A673 (cell line): ENCODE results near the gene ZFP92. TPM values are rescaled to one million over a fixed set of nuclear protein-coding genes. Genes with fewer than 3 reads are reported as not detected.

Experiments
- BruUV-seq: library from RNA; stranded (reverse); fragments of 400-500 nt; replicated peaks from 2 replicates; lab custom pipeline; 2021; lab: Mats Ljungman, UMichigan
- CTCF ChIA-PET: fragments of 300-600 bp; sonication (Branson Sonifier 250); formaldehyde crosslinking; loops from one replicate; lab custom pipeline; 2022; ENCODE audit warnings: antibody characterized with exemption; lab: Charles Lee
- POLR2A ChIA-PET: fragments of 300-600 bp; sonication (Branson Sonifier 250); formaldehyde crosslinking; loops from one replicate; lab custom pipeline; 2022; ENCODE audit warnings: antibody characterized with exemption; ENCODE audit not compliant: low non-redundant PET; lab: Charles Lee
- DNase-seq: peaks from one replicate; pipeline ENCODE4 v3.0.0-alpha.2; 2015; ENCODE audit warnings: low spot score
- H3K27ac ChIP-seq: fragments of 200-600 bp; sonication (generic); 2 replicates; pipeline ENCODE4 v1.5.1; 2016; ENCODE audit warnings: mixed run types, low read depth, mild to moderate bottlenecking, mixed read lengths, antibody characterized with exemption, low read length; ENCODE audit not compliant: poor library complexity, severe bottlenecking
- H3K27me3 ChIP-seq: fragments of 200-600 bp; sonication (generic); replicated peaks from 2 replicates; pipeline ENCODE4 v1.6.1; 2017; ENCODE audit warnings: mixed run types, low read depth, mild to moderate bottlenecking, mixed read lengths, antibody characterized with exemption, low read length; ENCODE audit not compliant: insufficient read depth, poor library complexity
- H3K36me3 ChIP-seq: fragments of 200-600 bp; sonication (generic); 2 replicates; pipeline ENCODE4 v1.6.1; 2016; ENCODE audit warnings: mixed run types, mild to moderate bottlenecking, mixed read lengths, antibody characterized with exemption, low read length; ENCODE audit not compliant: insufficient read depth, poor library complexity, severe bottlenecking
- H3K4me1 ChIP-seq: fragments of 200-600 bp; sonication (generic); 2 replicates; pipeline ENCODE4 v1.6.1; 2017; ENCODE audit warnings: mixed run types, mild to moderate bottlenecking, mixed read lengths, antibody characterized with exemption, low read length; ENCODE audit not compliant: insufficient read depth, poor library complexity, severe bottlenecking
- H3K4me3 ChIP-seq: fragments of 200-600 bp; sonication (generic); 2 replicates; pipeline ENCODE4 v1.5.1; 2016; ENCODE audit warnings: low read depth, mixed run types, mild to moderate bottlenecking, mixed read lengths, low read length; ENCODE audit not compliant: poor library complexity, severe bottlenecking
- H3K9me3 ChIP-seq: fragments of 200-600 bp; sonication (generic); 2 replicates; pipeline ENCODE4 v1.6.1; 2016; ENCODE audit warnings: mixed run types, low read depth, mild to moderate bottlenecking, mixed read lengths, antibody characterized with exemption, low read length; ENCODE audit not compliant: poor library complexity, severe bottlenecking
- CTCF ChIP-seq: fragments of 300-800, 200-600 bp; sonication (generic); conservative IDR thresholded peaks from 2 replicates; pipeline ENCODE4 v1.5.1; 2017; ENCODE audit warnings: low read depth, mild to moderate bottlenecking, antibody characterized with exemption, low read length, moderate library complexity, mixed read lengths
- EZH2 ChIP-seq: fragments of 200-600 bp; sonication (generic); IDR thresholded peaks from 2 replicates; pipeline ENCODE4 v1.6.1; 2017; ENCODE audit warnings: borderline replicate concordance, low read depth, mild to moderate bottlenecking, mixed read lengths, antibody characterized with exemption, low read length; ENCODE audit not compliant: poor library complexity, severe bottlenecking
- intact Hi-C: fragments of 100-400 bp; cut with micrococcal nuclease; formaldehyde crosslinking; loops from one replicate; pipeline ENCODE4 v1.10.0; 2022; ENCODE audit not compliant: unreplicated experiment
- total RNA-seq: library from RNA; stranded (reverse); gene quantifications from 2 replicates; pipeline ENCODE4 v1.2.3, GENCODE V29; 2021

Gene ZFP92
- total RNA-seq, 1 experiment from 2014 or later = 0.41 TPM

- ChIA-PET POLR2A (no interaction called here), CTCF (no interaction called here)
- no TSS peak for BruUV-seq
- H3K4me1 ChIP-seq = no peaks in the 10 kb centered on the region
- no peaks in the 10 kb centered on the region for H3K9me3 ChIP-seq
- intact Hi-C loops = no loop called here
- no peak overlapping the region for H3K4me3 ChIP-seq
- no peak overlapping the region for H3K27ac ChIP-seq
- no peak for TF ChIP-seq EZH2
- no peak for TF ChIP-seq CTCF
- DNase-seq = no peak
- H3K27me3 ChIP-seq = no peaks in the 10 kb centered on the region
- no peaks in the 10 kb centered on the region for H3K36me3 ChIP-seq
Measured at GRCh38 chrX:153440556-153441135, 29.4 kb downstream of the ZFP92 start.

DNA sequence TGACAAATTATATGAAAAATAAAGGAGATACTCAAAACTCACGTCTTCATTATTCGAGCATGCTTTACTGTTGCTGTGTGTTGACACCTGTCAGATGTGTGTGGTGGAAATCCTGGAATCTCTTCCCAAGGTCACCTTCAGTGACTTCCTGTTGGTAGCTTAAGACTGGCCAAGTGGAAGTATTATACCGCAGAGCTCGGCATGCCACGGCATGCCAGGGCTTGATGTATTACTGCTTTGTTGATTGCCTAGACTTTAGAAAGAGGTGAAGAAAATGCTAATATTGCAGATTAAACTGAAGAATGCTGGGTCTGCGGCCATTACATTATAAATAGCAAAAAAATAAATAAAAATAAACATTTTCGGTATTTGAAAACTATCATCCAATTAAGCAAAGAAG is 30.0 kb downstream of the ZFP92 start:
- BruUV-seq = no TSS peak
- TF ChIP-seq CTCF (no peak), EZH2 (no peak)

DNA sequence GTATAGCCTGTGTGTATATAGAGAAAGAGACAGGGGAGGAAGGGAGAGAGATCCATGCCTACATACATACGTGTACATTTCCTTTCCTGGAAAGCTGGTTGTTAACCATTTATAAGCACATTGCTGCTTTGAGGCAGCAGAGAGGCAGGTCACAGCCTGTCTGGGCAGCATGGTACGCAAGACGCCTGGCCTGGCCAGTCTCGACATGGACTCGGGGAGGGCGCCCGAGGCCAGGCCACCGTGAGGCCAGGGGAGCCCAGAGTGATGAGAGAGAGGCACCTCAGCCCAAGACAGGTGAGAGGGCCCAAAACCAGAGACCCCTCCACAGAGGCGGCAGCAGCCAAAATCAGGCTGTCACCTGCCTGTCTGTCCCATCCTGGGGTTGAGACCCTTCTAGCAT is 30.7 kb downstream of the ZFP92 start:
- intact Hi-C loops = no loop called here
- H3K4me3 ChIP-seq = no peak overlapping the region
- no peaks in the 10 kb centered on the region for H3K36me3 ChIP-seq
- TF ChIP-seq EZH2 = no peak
- no peak for TF ChIP-seq CTCF
- no peaks in the 10 kb centered on the region for H3K4me1 ChIP-seq
- no peaks in the 10 kb centered on the region for H3K27me3 ChIP-seq
- POLR2A ChIA-PET = no interaction called here
- no TSS peak for BruUV-seq
- no peak for DNase-seq
- CTCF ChIA-PET = no interaction called here
- no peak overlapping the region for H3K27ac ChIP-seq
- H3K9me3 ChIP-seq = no peaks in the 10 kb centered on the region

More for the DNA sequence above, 30.0 kb downstream of the ZFP92 start:
- no peak for DNase-seq
- POLR2A ChIA-PET = no interaction called here
- intact Hi-C loops = no loop called here
- Histone ChIP-seq H3K9me3 (no peaks in the 10 kb centered on the region), H3K4me3 (no peak overlapping the region), H3K27me3 (no peaks in the 10 kb centered on the region), H3K36me3 (no peaks in the 10 kb centered on the region), H3K4me1 (no peaks in the 10 kb centered on the region), H3K27ac (no peak overlapping the region)
- CTCF ChIA-PET = no interaction called here
